ENCODE measurements around the gene RAE1. TPM values are rescaled to one million over a fixed set of nuclear protein-coding genes. Genes with fewer than 3 reads are reported as not detected.
"Not testable (repeated sequence)": the region's sequence is repeated elsewhere in the genome, so short reads cannot be mapped to it uniquely, and the experiment has no call there.

The RAE1 gene
- total and polyA plus RNA-seq, 5 donors: 9.4 to 15.6 (median 14.5) TPM

DNA sequence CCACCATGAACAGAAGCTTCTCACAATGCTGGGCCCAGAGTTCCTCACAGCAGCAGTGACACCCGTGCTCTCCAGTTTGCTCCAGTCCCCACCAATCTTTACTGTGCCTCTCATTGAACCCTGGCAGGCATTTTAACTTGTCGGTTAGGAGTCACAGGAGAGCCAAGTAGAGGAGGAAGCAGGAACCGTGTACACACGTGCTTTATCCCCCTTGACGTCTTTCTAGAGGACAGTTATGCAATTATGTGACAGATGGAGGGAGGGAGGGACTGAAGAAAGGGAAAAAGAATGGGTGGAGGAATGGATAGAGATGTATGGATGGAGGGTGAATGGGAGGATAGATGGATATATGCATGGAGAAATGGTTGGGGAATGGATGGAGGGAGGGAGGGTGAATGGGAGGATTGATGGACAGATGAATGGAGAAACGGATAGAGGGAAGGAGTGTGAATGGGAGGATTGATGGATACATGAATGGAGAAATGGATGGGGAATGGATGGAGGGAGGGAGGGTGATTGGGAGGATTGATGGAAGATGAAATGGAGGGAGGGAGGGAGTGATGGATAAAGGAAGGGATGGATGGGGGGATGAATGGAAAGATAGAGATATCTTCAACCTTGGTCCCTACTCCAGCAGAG lies 66.1 kb downstream of the RAE1 start:
- Histone ChIP-seq H3K4me3 (ENCODE audit: low read length) (no peak overlapping the region), H3K27ac (ENCODE audit: low read length) (no peak overlapping the region), H3K4me1 (ENCODE audit: control insufficient read depth, insufficient read depth, low read length) (no peaks in the 10 kb centered on the region), H3K9me3 (ENCODE audit: control insufficient read depth, low read length) (no peaks in the 10 kb centered on the region), H3K27me3 (ENCODE audit: control insufficient read depth, insufficient read depth) (no peaks in the 10 kb centered on the region)
- intact Hi-C loops (cut with DNase I): no loop called here
- DNase-seq (no peak), ATAC-seq (no peak)
- 41% methylated on average over 6 of the region's 6 CpGs for WGBS

DNA sequence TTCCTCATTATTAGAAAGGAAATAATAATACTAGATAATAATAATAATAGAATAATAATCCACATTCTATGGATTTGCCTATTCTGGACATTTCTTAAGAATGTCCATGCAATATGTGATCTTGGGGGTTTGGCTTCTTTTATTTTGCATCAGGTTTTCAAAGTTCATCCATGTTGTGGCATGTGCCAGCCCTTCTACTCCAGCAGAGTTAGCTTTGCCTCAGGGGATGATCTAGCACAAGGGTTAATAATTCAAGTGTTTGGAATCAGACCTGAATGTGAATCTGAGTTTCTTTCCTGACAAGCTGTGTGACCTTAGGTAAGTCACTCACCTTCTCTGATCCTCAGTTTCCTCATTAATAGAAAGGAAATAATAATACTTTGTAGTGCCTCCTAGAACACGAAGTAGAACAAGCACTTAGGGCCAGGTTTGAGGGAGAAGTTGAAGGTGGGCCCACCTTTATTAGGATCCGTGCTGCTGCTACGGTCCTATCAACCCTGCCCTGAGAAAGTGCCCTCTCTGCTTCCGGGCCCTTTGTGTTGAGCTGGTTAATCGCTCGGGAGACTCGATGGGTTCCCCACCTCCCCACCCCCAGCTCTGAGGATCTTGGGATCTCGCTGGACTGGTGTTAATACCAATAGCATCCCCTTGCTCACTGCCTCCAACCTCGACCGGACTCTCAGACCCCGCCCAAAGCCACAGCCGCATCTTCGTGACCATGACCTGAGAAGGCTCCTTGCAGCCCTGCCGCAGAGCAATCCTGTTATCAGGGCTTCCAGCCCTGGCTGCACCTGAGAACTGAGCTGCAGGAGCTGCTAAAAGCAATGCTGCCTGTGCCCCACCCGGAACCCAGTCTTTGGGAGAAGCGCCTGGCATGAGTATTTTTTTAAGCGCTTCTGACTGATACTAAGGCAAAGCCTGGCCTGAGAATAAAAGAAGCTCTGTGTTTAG lies 67.0 kb downstream of the RAE1 start:
- intact Hi-C loops (cut with DNase I): no loop called here
- 55% methylated on average over 17 of the region's 17 CpGs for WGBS

DNA sequence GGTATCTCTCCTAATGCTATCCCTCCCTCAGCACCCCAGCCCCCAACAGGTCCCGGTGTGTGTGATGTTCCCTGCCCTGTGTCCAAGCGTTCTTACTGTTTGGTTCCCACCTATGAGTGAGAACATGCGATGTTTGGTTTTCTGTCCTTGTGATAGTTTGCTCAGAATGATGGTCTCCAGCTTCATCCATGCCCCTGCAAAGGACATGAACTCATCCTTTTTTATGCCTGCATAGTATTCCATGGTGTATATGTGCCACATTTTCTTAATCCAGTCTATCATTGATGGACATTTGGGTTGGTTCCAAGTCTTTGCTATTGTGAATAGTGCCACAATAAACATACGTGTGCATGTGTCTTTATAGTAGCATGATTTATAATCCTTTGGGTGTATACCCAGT lies 68.4 kb downstream of the RAE1 start:
- ATAC-seq; DNase-seq; H3K27me3 ChIP-seq (ENCODE audit: control insufficient read depth, insufficient read depth); H3K4me1 ChIP-seq (ENCODE audit: control insufficient read depth, insufficient read depth, low read length); H3K27ac ChIP-seq (ENCODE audit: low read length); H3K9me3 ChIP-seq (ENCODE audit: control insufficient read depth, low read length); intact Hi-C loops (cut with DNase I); H3K4me3 ChIP-seq (ENCODE audit: low read length): not testable (repeated sequence)
- 90% methylated on average over 4 of the region's 4 CpGs for WGBS

More for the DNA sequence above, 67.0 kb downstream of the RAE1 start:
- H3K4me3 ChIP-seq (ENCODE audit: low read length): no peak overlapping the region
- H3K4me1 ChIP-seq (ENCODE audit: control insufficient read depth, insufficient read depth, low read length): no peaks in the 10 kb centered on the region
- DNase-seq: peak in 2 of 3 donors; percentile 16 to 18
- H3K9me3 ChIP-seq (ENCODE audit: control insufficient read depth, low read length): no peaks in the 10 kb centered on the region
- H3K27me3 ChIP-seq (ENCODE audit: control insufficient read depth, insufficient read depth): no peaks in the 10 kb centered on the region
- no peak overlapping the region for H3K27ac ChIP-seq (ENCODE audit: low read length)
- ATAC-seq: no peak

DNA sequence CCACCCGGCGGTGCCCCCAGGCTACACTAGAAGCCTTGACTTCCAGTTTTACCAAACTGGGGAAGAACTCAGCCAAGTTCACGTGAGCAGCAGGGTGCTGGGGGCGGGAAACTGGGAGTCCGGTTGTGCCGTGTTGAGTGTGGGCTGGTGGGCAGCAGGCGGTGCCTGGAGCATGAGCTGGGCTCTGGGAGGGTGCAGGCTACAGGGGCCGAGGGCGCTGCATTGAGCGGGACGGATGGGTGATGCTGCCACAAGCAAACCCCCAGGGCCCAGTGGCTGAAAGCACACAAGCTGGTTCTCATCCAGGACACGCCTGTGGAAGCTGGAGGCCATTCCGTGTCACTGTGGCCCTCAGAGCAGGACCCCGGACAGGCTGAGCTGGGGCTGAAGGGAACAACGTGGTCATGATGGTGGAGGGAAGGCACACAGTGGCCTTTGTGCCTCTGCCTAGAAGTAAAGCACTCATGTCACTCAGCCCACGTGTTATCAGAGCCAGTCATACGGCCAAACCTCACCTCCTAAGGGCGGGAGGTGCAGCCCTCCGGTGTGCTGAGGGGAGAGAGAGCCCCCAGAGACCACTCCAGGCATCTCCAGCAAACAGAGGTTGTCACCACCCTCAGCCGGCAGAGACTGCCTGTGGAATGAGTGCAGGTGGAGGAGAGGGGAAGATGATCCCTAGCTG lies 69.7 kb downstream of the RAE1 start:
- Histone ChIP-seq H3K9me3 (ENCODE audit: control insufficient read depth, low read length) (no peaks in the 10 kb centered on the region), H3K4me1 (ENCODE audit: control insufficient read depth, insufficient read depth, low read length) (no peaks in the 10 kb centered on the region), H3K27me3 (ENCODE audit: control insufficient read depth, insufficient read depth) (no peaks in the 10 kb centered on the region), H3K4me3 (ENCODE audit: low read length) (no peak overlapping the region), H3K27ac (ENCODE audit: low read length) (no peak overlapping the region)
- 67% methylated on average over 20 of the region's 20 CpGs for WGBS
- intact Hi-C loops (cut with DNase I): no loop called here
- ATAC-seq: peak; percentile 8 to 11
- peak in 1 of 3 donors; percentile 46 for DNase-seq

DNA sequence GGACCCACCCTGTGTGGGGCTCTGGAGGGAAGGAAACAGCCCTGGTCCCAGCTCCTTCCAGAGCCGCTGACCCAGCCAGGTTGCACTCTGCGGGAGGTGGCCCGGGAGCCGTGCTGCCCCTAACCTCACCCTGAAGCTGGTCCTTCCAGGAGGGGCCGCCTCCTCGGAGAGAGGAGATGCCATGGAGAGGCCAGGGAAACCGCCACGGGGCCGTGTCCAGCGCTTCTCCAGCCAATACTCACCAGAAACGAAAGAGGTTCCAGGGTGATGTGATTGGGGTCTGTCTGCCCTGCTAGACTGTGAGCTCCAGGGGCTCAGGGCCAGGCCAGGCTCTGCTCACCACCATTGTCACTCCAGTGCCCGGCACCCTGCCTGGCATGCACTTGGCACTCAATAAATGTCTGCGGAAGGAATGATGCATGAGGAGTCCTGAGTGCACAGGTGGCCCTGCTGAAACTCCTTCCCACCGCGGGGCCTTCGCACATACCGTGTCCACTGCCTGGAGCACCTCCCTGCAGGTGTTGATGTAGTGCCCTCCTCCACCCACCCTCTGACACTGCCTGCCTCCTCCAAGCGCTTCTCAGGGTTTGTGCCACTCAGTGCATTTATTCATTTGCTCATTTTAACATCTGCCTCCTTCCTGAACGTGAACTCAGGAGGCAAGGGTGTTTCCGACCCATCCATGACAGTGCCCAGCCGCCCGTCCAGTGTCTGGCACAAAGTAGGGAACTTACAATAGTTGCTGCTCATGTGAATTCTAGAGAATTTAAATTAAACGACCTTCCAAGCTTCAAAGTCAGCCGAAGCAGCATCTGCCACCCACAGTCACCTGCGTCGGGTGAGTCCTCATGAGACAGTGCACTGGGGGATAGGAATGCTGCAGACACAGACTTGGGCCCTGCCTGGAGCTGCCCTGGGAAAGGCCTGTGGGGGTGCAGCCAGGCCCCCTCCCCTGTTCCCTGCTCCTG lies 70.5 kb downstream of the RAE1 start:
- H3K27me3 ChIP-seq (ENCODE audit: control insufficient read depth, insufficient read depth): no peaks in the 10 kb centered on the region
- no peaks in the 10 kb centered on the region for H3K4me1 ChIP-seq (ENCODE audit: control insufficient read depth, insufficient read depth, low read length)
- WGBS: 82% methylated on average over 26 of the region's 26 CpGs
- H3K27ac ChIP-seq (ENCODE audit: low read length): no peak overlapping the region
- DNase-seq (peak in 1 of 3 donors; percentile 18), ATAC-seq (no peak)
- no peaks in the 10 kb centered on the region for H3K9me3 ChIP-seq (ENCODE audit: control insufficient read depth, low read length)
- no peak overlapping the region for H3K4me3 ChIP-seq (ENCODE audit: low read length)
- intact Hi-C loops (cut with DNase I): no loop called here

DNA sequence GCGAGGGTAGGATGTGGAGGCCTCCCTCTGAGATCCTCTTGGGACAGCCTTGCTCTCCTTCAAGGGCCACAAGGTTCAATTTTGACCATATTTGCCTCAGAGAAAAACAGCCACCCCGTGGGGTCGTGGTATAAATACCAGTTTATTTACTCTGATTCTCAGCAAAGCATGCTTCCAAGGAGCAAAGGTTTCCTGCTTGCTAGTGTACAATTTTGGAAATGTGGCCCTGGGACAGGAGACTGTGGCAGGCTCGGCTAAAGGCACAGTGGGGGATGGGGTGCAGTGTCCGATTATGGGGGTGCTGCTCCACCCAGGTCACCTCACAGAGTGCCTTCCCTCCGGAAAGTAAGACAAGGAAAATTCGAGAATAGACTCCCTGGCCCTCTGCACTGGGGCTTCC lies 71.2 kb downstream of the RAE1 start:
- H3K27me3 ChIP-seq (ENCODE audit: control insufficient read depth, insufficient read depth): no peaks in the 10 kb centered on the region
- no peaks in the 10 kb centered on the region for H3K4me1 ChIP-seq (ENCODE audit: control insufficient read depth, insufficient read depth, low read length)
- H3K4me3 ChIP-seq (ENCODE audit: low read length): no peak overlapping the region
- DNase-seq (no peak), ATAC-seq (no peak)
- WGBS: 60% methylated on average over 7 of the region's 7 CpGs
- intact Hi-C loops (cut with DNase I): no loop called here
- H3K27ac ChIP-seq (ENCODE audit: low read length): no peak overlapping the region
- H3K9me3 ChIP-seq (ENCODE audit: control insufficient read depth, low read length): no peaks in the 10 kb centered on the region

DNA sequence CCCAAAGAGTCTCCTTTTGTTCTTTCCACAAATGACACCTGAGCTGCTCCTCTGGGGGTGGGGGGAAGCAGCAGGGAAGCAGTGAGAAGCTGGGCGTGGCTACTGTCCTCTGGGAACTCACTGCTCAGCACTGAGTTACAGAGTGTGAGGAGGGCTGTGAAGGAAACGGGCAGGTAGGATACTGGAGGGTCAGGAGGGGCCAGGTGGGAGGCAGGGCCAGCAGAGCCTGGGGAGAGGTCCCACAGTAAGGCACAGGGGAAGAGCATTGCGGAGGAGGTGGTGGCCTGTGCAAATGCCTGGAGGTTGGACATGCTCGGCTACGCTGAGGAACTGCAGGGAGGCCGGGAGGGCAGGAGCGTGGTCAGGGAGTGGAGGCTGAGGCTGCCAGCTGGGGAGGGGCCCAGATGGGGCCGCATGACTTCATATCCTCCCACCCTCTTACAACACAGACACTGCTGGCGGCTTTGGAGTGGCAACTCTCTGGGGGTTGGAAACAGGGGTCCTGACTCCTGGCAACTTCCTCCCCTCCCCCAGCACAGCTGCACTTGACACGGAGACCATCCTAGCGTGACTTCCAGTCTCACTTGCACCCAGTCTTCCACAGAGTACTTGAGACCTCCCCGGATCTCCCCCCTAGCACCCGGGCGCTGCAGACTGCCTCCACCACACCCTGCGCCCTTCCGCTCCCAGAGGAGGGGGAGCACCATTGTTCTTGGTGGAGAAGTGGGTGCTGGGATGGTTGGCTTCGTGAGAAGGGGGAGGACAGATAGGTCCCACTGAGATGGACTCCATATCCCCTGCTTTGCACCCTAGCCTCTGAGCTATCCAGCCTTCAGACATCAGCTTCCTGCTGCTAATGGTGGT lies 74.3 kb downstream of the RAE1 start:
- 42% methylated on average over 17 of the region's 17 CpGs for WGBS
- H3K4me1 ChIP-seq (ENCODE audit: control insufficient read depth, insufficient read depth, low read length): no peaks in the 10 kb centered on the region
- DNase-seq: peak in 2 of 3 donors; percentile 45 to 69
- no peak overlapping the region for H3K27ac ChIP-seq (ENCODE audit: low read length)
- no peaks in the 10 kb centered on the region for H3K27me3 ChIP-seq (ENCODE audit: control insufficient read depth, insufficient read depth)
- H3K9me3 ChIP-seq (ENCODE audit: control insufficient read depth, low read length): no peaks in the 10 kb centered on the region
- intact Hi-C loops (cut with DNase I): no loop called here
- no peak overlapping the region for H3K4me3 ChIP-seq (ENCODE audit: low read length)
- ATAC-seq: no peak

DNA sequence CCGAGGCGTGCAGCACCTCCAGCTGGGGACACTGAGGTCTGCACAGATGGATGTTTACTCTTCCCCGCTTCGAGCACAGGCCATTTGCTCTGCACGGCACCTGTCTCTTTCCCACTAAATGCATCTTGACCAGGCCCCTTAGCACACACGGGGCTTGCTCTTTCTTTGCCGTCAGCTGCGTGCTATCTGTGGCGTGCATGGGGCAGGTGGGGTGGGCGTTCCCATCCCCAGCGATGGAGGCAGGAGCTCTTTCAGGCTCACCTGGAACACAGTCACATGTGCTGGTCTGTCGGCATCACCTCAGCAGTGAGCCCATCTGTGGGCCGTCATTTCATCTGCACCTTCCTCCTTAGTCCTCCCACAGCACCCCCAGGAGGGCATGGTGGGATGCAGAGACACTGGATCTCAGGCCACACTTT lies 75.2 kb downstream of the RAE1 start:
- Histone ChIP-seq H3K27me3 (ENCODE audit: control insufficient read depth, insufficient read depth) (no peaks in the 10 kb centered on the region), H3K4me3 (ENCODE audit: low read length) (no peak overlapping the region), H3K9me3 (ENCODE audit: control insufficient read depth, low read length) (no peaks in the 10 kb centered on the region), H3K4me1 (ENCODE audit: control insufficient read depth, insufficient read depth, low read length) (no peaks in the 10 kb centered on the region), H3K27ac (ENCODE audit: low read length) (no peak overlapping the region)
- no peak for ATAC-seq
- peak in 1 of 3 donors; percentile 14 for DNase-seq
- 80% methylated on average over 13 of the region's 13 CpGs for WGBS
- intact Hi-C loops (cut with DNase I): no loop called here

DNA sequence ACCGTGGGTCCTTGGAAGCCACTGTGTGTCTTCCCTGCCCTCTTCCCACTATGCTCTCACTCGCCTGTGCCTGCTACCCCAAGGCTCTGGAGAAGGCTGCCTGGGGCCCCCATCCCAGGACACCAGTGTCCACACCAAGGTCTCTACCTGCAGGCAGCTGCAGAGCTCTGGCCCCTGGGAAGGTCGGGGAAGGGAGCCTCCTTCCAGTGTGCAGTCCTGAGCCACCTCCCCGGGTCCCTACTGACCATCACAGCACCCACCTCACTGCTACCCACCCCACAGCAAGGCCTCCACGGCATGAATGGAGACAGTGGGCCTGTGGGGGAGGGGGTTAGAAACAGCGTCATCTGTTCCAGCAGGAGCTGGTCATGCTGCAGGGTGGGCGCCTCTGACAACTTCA lies 75.8 kb downstream of the RAE1 start:
- 76% methylated on average over 7 of the region's 7 CpGs for WGBS
- DNase-seq (peak in 1 of 3 donors; percentile 35), ATAC-seq (no peak)
- Histone ChIP-seq H3K27me3 (ENCODE audit: control insufficient read depth, insufficient read depth) (no peaks in the 10 kb centered on the region), H3K4me1 (ENCODE audit: control insufficient read depth, insufficient read depth, low read length) (no peaks in the 10 kb centered on the region), H3K9me3 (ENCODE audit: control insufficient read depth, low read length) (no peaks in the 10 kb centered on the region), H3K4me3 (ENCODE audit: low read length) (no peak overlapping the region), H3K27ac (ENCODE audit: low read length) (no peak overlapping the region)
- intact Hi-C loops (cut with DNase I): no loop called here

Data from right cardiac atrium (tissue), 5 donors.